Measurements from ENCODE around the gene CCDC88C.

CCDC88C gene

DNA sequence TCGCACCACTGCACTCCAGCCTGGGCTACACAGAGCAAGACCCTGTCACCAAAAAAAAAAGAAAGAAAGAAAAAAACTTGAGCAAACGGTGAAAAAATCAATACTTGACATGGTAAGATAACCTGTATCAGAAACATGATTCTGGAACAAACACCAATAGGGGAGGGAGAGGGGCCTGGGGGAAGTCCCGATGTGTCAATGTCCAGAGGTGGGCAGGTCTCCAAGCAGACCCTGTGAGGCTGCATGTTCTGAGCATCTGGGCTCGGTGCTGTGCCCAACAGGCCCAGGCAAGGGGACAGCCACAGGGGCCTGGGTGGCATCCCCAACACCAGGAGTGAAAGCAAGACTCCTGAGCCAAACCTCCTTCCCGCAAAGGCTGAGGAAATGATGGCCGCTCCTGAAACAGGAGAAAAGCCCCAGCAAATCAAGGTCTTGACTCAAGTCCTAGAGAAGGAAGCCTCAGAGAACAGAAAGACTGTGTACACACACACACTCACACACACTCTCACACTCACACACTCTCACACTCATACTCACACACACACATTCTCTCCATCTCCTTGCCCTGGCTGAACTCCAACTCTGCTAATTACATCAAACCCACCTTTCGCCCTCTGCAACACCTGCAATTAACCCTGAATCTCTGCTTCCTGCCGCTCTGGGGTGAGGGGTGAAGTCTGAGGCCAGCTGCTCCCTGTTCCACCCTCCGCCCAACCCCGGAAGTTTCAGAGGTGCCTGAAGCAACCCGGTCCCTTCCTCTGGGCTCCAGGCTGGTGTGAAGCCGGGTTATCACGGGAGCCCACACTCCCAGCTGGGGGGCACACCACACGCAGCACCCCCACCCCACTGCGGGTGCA, 20.4 kb downstream of the CCDC88C start:
- DNase-seq (ENCODE audit: low spot score): no peak

GRCh38 chr14:91396013-91396660, 21.5 kb downstream of the CCDC88C start:
- DNase-seq (ENCODE audit: low spot score): no peak

DNA sequence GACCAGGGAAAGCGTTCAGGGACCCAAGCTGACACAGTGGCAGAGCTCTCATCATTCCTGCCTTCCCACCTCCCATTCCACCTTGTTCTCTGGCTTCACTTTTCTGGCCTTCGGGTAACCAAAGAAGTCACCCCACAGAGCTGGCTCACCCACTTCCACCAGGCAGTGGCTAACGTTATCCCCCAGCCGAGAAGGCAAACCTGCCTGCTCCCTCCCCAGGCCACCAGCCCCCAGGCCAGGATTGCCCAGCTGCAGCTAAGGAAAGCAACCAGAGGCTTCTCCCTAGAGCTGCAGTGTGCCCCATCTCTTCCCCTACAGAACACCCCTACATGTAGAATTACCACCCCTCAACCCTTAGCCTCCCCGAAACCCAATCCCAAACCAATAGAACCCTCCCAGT, 22.2 kb downstream of the CCDC88C start:
- DNase-seq (ENCODE audit: low spot score): no peak

DNA sequence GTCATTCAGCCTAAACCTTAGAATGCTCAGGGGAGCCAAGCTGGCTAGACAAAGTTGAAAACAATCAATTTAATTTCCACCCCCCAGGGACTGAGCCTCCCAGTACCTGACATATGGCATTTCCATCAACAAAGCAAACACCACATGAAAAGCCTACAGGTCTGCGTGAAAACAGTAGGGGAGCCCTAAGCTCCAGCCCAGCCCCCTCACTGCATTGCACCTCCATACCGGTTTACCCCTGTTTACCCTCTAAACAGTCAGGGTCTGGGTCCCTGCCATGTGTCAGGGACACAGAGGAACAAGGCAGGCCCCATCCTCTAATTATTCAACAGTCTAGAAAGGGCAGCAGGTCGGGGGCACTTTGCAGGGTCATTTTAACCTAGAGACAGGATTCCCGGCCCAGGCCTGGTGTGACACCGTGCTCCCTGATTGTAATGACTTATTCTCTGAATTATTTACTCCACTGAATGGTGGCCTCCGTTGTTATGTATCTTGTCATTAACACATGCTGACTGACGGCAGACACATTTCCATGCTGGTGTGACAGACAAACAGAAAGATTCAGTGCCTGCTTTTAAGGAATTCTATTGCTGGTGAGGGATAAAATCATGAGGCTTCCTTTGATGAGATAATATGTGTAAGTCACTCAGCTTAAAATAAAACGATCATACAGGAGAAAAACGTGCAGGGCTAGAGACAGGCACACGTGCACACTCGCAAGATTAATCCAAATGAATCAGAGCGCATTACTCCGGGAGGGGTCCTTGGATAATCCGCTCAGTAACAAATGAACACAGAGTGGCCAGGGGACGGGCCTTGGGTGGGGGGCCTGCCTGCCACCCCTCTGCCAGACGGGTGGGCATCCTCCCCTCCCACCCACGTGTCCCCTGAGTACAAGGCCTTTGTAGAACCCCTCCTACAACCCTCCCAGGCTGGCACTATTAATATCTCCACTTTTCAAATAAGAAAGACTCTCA, 23.2 kb downstream of the CCDC88C start:
- DNase-seq (ENCODE audit: low spot score): no peak

GRCh38 chr14:91392623-91393303, 24.9 kb downstream of the CCDC88C start:
- DNase-seq (ENCODE audit: low spot score): no peak

- DNase-seq (ENCODE audit: low spot score): no peak
These were observed 27.3 kb downstream of the CCDC88C start for GRCh38 chr14:91390165-91390778.

DNA sequence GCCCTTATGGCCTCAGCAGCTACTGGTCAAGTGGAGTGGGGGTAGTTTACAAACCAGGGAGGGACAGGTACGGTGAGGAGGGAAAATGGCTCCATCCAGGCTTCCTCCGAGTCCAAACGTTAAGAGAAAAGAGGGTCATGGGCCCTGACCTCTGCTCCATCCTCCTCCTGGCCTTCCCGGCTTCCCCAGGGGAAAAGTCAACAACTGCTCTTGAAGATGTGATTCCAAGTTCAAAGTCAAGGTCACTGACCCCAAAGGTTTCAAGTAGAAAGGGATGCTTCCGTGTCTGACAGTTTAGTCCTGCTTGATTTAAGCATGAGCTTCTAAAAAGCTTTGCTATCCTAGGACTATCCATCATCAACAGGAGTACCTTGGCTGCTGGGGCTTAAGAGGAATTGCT, 28.5 kb downstream of the CCDC88C start:
- no peak for DNase-seq (ENCODE audit: low spot score)

DNA sequence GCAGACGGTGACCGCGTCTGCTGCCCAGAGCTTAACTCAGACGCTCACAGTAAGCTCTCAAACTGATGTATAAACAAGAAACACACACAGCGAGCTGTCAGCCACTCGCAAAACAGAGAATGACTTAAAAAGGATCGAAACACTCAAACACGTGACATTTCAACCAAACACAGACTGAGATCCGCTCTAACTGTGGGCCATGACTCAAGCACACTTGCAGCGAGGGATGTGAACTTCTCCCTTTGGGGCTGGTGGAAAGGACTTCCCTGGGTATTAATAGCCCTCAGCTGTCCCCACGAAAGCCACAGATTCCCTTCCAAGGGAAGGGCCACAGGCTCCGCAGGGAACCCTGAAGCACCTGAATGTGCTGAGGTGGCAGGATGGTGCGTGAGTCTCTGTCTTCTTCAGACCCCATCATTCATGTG, 29.1 kb downstream of the CCDC88C start:
- no peak for DNase-seq (ENCODE audit: low spot score)

GRCh38 chr14:91387951-91388381, 29.7 kb downstream of the CCDC88C start:
- no peak for DNase-seq (ENCODE audit: low spot score)

- DNase-seq (ENCODE audit: low spot score): no peak
These were observed 30.3 kb downstream of the CCDC88C start for GRCh38 chr14:91387169-91387835.

GRCh38 chr14:91385697-91386096, 31.9 kb downstream of the CCDC88C start:
- no peak for DNase-seq (ENCODE audit: low spot score)

DNA sequence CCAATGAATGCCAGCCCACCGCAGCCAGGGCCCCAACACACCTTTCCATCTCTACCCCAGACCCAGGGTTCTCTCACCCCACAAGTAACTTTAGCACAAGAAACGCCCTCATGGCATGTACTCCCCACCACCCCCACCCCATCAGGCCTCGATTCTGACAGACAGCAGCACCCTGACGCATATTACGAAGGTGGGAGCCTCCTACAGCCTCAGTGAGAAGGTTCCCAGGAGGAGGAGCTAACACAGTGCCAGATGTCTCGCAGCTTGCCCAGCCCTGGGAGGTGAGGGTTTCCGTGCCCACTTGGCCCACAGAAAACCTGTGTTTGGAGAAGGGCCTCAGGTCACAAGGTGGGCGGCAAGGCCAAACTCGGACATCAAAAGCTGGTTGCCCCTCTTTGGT, 32.4 kb downstream of the CCDC88C start:
- DNase-seq (ENCODE audit: low spot score): no peak

- no peak for DNase-seq (ENCODE audit: low spot score)
These were observed 34.2 kb downstream of the CCDC88C start for GRCh38 chr14:91383439-91383838.

- no peak for DNase-seq (ENCODE audit: low spot score)
These were observed 35.6 kb downstream of the CCDC88C start for GRCh38 chr14:91381801-91382670.

GRCh38 chr14:91380610-91381371, 36.8 kb downstream of the CCDC88C start:
- DNase-seq (ENCODE audit: low spot score): no peak

DNA sequence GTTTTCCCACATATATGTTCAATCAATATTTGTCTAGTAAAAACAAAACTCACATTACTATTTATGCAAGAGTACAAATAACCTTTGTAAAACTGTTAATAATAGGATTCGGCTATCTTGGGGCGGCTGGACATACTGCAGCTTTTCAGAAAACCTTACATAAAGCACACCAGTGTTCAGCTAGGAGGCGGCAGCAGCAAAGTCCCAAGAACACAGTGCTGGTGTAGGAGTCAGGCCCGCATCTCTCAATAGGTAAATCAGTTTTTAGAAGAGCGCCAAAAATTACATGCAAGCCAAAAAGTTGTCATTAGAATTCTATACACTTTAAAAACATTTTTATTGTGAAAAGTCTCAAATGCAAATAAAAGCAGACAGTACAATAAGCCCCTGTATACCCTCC, 37.5 kb downstream of the CCDC88C start:
- DNase-seq (ENCODE audit: low spot score): no peak

GRCh38 chr14:91379579-91379932, 38.1 kb downstream of the CCDC88C start:
- no peak for DNase-seq (ENCODE audit: low spot score)

DNA sequence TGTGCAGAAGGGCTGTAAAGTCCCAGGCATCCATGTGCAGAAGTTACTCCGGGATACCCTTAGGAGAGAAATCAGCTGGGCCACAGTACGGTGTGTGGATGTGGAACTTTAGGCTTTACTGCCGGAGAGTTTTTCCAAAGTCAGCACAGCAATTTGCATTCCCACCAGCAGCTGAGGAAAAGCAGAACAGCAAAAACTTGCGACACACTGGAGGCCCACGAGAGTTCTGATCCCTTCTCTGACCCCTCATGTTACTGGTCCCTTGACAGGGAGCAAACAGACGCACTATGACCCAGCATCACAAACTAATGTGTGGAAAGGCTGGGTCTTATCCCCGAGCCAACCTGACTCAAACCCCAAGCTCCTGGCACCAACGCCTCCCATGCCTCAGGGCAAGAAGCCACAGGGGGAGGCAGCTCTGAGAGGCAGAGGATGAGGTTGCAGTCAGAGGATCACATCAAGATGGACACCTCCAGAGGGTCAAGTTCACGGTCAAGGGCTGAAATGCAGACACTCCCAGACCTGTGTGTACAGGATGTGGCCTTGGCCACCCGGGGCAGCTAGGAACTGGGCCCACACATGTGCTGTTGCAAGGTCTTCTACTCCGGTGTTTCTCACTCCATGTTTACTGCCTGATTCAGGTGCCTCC, 38.6 kb downstream of the CCDC88C start:
- DNase-seq (ENCODE audit: low spot score): no peak

Measured in ecto neural progenitor cell (in vitro differentiated cells).